GM19372 (cell line): ENCODE measurements around the gene PCMTD2.
"Not testable (repeated sequence)": the region's sequence is repeated elsewhere in the genome, so short reads cannot be mapped to it uniquely, and the experiment has no call there.

Experiments
- ATAC-seq: cut with Tn5 transposase; IDR thresholded peaks from one replicate; pipeline ENCODE4 v1.9.1; 2021; ENCODE audit warnings: mild to moderate bottlenecking, low read depth, moderate library complexity; ENCODE audit not compliant: unreplicated experiment

The PCMTD2 gene

DNA sequence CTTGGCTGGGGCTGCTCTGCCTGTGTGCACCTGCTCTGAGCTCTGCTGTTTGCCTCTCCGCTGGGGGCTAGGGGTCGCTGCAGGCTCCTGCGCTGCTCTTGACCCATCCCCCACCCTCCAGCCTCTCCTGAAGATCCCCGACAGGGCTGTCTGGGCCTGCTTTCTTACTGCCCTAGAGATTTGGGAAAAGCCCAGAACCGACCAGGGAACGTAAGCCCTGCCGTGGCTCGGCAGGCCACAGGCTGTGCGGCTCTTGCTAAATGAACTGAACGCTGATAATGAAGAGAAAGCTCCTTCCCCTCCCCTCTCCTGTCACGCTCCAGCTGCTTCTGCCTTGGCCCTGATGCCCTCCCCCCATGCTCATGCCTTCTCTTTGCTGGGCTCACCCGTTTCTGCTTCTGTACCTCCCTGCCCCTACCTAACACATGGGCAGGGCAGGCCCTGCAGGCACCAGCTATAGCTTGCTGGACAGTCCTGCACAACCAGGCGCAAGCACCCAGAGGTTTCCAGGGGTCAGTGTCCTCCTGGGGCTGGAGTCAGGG lies 32.0 kb upstream of the PCMTD2 start:
- ATAC-seq = no peak

DNA sequence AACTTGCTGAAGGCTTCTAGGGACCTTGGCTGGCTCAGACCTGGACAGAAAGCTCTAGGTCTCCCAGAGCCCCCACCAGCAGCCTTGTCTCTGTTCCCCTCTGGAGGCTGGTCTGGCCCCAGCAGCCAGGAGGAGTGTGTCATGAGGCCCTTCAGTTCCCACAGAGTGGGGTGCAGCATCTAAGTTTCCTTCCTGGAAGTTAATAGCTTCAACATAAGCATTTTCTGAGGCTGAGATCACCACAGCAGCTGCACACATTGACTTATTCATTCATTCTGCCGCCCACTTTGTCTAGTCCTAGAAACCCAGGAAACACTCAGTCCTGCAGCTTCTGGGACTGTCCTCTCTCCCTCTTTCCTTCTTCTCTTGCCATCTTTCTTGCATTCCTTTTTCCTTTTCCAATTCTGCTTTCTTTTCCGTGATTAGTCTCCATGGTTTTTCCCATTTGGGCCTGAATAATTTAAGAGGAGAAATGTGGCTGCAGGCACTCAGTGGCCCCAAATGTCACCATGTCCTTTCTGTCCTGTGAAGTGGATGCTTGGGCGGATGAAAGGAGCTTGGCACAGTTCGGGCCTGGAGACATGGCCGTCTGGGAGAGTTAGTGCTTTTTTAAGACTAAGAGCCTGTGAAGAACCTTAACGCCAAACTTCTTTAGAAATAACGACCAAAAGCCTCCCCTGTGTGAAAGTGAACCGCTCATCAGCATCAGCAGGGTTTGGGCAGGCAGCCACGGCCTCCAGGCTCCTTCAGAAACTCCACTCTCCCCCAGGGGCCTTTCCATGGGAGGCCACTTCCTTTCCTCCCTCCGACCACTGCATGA lies 31.0 kb upstream of the PCMTD2 start:
- no peak for ATAC-seq

DNA sequence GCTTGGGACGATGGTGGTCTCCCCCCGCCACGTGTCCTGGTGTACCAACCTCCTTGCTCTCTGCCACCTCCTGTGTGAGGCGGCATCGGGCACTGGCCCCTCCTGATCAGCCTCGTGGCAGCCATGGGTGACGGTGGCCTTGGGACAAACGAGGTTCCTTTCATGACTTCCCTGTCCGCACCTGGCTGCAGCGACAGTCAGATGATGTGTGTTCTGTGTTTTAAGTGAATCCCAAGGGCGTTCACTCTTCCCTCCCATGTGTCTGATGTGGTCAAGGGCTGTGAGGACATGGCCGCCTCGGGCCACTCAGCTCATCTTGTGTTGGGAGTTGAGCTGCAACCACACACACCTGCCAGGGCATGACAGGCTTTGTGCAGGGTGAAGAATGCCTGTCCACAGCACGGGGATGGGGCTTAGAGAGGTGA lies 30.4 kb upstream of the PCMTD2 start:
- no peak for ATAC-seq

DNA sequence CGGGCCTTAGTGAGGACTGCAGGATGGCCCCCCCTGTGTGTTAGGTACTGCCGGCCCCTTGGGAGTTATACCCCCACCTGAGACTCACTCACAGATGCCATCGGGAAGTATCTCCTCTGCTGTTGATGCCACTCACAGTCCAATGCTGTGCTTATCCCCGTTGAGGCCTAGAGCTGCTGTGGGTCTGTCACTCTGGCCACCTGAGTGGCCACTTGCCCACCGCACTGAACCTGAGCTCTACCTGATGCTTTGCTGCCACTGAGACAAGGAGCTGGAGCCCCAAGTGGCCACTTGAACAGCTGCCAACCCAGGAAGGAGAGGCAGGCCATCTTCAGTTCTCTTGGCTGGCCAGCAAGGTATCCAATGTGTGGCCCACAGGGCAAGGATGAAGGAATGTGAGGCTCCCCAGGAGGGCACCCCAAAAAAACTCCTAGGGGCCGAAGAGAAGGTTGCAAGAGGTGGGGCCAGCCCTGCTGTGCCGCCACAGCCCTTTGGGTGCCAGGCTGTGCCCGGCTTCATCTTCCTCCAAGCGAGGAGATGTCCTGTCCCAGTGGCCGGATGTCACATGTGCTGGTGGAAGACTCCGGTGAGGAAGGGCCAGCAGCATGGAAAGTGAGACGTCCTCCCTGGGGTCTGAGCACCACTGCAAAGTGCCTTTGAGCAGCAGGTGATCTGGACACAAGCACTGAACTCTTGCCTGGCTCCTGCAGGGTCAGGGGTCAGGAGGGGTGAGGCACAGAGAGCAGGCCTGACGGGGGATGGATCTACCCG lies 29.5 kb upstream of the PCMTD2 start:
- ATAC-seq = no peak

GRCh38 chr20:64226686-64227580 lies 28.6 kb upstream of the PCMTD2 start:
- ATAC-seq = no peak

DNA sequence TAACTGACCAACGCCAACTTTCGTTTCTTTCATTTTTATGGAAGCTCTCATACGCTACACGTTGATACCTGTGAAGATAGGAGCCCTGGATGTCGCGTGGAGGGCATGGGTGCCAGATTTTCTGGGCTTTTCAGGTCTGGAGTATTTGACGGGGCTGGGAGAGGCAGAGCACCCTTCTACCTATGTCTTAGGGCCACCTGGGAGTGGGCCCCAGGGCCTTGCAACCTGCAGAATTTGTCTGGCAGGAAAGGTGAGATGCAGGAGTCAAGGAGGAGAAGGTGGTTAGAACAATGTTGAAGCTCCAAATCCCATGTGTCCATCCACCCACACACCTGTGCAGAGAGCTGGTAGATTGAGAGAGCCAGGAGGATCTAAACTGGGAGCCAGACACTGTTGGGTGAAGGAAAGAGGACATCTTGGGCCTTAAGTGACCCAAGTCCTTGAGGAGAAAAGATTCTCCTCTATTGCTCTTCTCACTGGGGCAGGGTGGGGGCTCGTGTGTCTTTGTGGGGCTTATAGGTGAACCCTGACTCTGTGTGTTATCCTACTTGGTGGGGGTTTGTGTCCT lies 27.4 kb upstream of the PCMTD2 start:
- ATAC-seq = no peak

DNA sequence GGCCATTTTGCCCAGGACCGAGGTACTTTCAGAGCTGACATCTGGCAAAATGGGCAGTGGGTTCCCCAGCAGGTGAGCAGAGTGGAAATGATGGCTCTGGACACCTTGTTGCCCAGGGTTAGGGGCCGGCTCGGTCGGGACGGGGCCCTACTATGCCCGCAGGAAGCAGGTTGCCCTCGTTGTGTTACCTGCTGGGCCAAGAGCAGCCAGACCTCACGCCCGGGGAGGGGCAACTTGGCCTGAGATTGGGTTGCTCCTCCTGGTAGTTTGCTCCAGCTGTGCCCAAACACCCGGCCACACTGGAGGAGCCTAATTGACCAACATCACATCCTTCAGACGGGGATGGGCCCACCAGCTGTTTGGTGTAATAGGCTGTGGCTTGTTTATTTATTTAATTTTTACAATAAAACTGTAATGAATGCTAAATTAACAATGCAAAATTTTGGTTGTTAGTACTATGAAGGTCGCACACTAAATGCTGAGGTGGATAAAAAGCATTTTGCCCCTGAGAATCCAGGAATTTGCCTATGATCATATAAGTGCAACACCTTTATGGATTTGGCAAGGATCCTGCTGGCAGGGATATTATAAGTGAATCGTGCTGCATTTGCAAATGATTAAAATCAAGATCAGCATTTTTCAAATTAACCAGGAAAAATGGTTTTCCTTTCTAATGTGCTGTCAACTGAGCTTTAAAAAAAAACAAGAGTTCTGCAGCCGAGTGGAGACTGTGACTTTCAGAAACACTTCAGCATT lies 26.6 kb upstream of the PCMTD2 start:
- no peak for ATAC-seq

- no peak for ATAC-seq
These were observed 26.0 kb upstream of the PCMTD2 start for GRCh38 chr20:64229507-64230061.

DNA sequence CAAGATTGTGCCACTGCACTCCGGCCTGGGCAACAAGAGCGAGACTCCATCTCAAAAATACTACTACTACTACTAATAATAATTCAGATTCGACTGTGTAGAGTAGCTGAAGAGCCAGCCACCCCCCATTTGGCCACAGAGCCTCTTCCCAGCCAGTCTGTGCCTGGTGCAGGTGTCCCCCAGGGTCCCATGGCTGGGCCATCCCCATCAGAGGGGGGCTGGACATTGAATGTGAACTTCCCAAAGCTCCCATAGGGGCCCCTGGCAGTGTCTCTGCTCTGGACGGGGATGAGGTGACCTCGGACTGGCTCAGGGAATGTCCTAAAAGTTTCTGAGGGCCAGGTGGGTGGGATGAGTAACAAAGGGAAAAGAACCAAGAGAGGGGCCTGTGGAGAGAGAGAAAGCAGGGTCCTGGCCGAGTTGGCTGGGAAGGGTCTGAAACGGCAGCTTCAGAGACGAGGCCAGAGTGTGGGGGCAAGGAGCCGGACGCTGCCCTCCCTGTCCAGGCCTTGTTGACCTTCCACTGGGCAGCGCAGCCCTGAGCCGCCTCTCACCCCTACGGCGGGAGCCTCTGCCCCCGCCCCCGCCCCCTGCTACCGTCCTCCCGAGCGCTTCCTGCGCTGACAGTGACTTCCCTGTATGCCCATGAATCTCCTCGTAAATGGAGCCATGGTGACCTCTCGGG lies 24.9 kb upstream of the PCMTD2 start:
- ATAC-seq = no peak

DNA sequence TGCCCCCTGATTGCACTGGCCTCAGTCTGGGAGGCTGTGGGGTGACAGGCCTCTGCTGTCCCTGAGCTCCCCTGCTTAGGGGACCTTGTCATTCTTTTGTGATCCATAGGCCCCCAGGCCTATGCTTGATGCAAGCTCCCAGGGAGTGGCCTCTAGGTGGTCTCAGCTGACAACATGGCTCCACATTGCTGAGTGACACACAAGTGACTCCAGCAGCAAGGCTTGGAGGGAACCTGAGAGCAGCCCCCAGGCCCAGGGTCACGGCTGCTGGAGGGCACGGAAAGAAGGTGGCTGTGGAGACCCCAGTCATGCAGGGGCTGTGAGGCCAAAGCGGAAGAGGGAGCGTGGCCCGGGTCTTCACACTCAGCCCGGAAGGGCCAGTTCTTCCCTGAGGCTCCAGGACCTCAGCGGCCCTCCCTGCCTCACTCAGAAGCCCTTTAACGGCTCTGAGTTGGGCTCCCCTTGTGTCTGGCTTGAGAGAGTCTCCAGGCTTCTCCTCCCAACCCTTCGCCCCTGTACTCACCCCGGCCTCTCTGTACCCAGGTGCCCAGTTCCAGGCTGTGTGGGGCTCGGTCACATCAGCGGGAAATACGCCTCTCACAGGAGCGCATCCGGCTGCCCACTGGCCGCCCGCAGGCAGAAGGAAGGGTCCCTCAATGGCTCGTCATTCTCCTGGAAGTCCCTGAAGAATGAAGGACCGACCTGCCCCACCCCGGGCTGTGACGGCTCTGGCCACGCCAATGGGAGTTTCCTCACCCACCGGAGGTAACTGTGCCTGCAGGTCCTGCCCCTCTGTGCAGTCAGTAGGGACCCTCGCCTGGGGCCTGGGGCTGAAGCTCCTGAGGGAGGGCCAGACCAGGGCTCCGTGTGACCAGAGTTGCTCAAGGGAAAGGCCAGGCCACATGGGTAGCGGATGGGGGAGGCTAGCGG lies 23.7 kb upstream of the PCMTD2 start:
- ATAC-seq = no peak

GRCh38 chr20:64232794-64233193 lies 22.8 kb upstream of the PCMTD2 start:
- ATAC-seq = no peak

GRCh38 chr20:64233725-64234124 lies 21.8 kb upstream of the PCMTD2 start:
- no peak for ATAC-seq

DNA sequence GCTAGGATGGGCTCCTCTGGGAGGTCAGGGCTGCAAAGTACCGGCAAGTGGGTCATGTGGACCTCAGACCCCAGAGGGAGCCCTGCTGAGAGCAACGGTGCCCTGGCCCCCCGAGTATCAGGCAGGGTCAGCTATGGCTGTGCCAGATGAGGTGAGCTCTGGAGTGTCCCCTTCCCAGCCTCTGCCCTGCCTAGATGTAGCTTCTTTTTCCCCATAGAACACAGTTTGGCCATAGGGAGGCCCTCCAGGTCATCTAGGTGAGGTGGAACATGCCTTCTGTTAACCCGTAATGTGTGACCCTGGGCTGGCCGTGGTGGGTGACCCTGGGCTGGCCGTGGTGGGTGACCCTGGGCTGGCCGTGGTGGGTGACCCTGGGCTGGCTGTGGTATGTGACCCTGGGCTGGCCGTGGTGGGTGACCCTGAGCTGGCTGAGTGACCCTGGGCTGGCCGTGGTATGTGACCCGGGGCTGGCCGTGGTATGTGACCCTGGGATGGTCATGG lies 21.2 kb upstream of the PCMTD2 start:
- ATAC-seq = no peak

GRCh38 chr20:64234921-64235565 lies 20.5 kb upstream of the PCMTD2 start:
- ATAC-seq = not testable (repeated sequence)

- no peak for ATAC-seq
These were observed 19.1 kb upstream of the PCMTD2 start for GRCh38 chr20:64236137-64237088.

DNA sequence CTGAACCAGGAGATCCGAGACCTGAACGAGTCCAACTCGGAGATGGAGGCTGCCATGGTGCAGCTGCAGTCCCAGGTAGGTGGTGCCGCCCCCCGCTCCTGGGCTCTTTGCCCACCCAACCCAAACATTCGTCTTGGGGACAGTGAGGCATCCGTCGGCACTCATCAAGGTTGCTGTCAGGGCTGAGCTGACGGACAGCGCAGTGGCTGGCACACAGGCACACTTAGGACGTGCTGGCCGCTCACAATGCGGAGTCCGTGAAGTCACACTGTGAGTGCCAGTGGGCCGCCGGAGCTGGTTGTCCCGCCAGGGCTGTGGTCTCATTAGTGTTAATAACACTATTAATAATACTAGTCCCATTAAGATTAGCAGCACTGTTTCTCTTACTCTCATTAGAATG lies 18.2 kb upstream of the PCMTD2 start:
- no peak for ATAC-seq
